EH (cell line): Measurements from ENCODE around the gene RPL29.

ENCODE experiments used
- DNase-seq: peaks from one replicate; pipeline ENCODE4 v3.0.0-alpha.2; 2015; ENCODE audit warnings: low read depth

Gene RPL29

GRCh38 chr3:52025453-52025852 lies 29.8 kb upstream of the RPL29 start:
- no peak for DNase-seq

DNA sequence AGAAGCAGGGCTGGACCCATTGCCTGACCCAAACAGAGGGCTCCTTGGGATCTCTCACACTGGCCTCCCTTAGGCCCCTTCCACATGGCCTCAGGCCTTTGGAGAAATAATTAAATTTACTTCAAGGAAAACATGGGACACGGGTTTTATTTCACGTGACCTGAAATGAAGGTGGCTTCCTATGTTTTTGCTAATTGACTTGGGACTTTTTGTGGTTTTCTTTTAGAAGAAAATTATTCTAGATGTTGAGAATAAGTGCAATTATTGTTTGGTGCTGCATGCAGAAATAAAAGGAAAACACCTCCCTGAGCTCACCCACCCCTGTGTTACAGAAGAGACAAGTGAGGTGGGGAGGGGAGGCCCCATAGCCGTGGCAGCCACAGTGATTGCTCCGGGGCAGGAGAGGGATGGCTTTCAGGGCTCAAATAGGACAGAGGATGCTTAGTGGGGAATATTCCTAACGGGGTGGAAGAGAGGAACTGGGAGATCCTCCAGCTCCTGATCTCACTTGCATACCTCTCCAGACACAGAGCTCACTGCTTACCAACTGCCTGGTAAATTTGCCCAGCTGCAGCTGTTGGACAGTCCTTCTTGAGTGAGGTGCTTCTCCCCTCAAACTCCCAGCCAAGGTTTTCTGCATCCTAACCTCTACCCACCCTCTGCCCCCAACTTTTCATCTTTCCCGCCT lies 29.2 kb upstream of the RPL29 start:
- DNase-seq: no peak

- DNase-seq: no peak
Measured at GRCh38 chr3:52023860-52024764, 28.4 kb upstream of the RPL29 start.

DNA sequence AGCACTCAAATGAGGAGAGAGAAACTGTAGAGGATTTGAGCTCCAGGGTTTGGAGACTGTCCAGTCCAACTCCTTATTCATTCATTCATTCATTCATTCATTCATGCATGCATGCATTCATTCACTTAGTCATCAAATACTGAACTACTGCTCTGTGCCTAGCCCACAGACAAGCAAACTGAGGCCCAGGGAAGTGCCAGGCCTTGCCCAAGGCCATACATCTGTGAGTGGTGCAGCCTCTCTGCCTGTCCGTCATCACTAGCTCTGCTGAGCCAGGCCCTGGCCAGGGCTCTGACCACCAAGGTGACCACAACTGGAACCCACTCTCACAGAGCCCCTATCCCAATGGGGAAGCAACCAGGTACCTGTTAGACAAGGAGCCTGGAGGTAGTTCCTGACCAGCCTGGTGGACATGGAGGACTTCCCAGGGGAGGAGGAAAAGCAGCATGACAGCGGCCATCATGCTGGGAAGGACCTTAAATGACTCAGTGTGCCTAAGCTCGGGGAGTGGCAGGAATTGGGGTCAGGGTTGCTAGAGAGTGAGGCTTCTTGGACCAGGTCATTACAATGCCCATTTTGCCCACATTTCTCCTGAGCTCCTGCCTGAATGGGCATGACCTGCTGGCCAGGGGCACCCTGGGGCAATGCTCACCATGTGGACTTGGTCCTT lies 27.5 kb upstream of the RPL29 start:
- DNase-seq: no peak

- peak; percentile 75 for DNase-seq
Measured at GRCh38 chr3:52022323-52023100, 26.8 kb upstream of the RPL29 start.

GRCh38 chr3:52021489-52022268 lies 26.0 kb upstream of the RPL29 start:
- DNase-seq: peak; percentile 23

GRCh38 chr3:52020796-52021195 lies 25.1 kb upstream of the RPL29 start:
- DNase-seq: no peak

- peak; percentile 19 for DNase-seq
Measured at GRCh38 chr3:52019352-52020080, 23.8 kb upstream of the RPL29 start.

GRCh38 chr3:52018319-52019000 lies 22.8 kb upstream of the RPL29 start:
- no peak for DNase-seq

- no peak for DNase-seq
Measured at GRCh38 chr3:52017586-52017985, 21.9 kb upstream of the RPL29 start.

GRCh38 chr3:52015438-52016228 lies 19.9 kb upstream of the RPL29 start:
- no peak for DNase-seq

DNA sequence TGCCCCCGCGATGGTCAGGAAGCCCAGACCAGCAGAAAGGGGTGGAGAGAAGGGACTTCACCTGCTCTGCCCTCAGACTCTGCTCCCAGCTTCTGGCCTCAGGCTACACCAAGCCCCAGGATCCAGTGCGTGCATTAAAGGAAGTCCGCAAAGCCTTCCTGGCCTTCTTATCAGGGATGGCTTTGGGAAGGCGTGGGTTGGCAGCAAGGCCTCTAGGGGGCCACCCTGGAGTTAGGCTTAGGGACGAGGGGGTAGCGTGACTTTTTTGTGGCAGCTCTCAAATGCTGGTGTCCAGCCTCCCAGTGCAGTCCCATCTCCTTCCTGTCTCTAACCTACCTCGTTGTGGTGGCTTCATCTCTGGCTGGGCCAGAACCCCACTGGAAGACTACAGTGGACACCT lies 18.9 kb upstream of the RPL29 start:
- DNase-seq: peak; percentile 42

GRCh38 chr3:52013802-52014598 lies 18.3 kb upstream of the RPL29 start:
- DNase-seq: no peak

DNA sequence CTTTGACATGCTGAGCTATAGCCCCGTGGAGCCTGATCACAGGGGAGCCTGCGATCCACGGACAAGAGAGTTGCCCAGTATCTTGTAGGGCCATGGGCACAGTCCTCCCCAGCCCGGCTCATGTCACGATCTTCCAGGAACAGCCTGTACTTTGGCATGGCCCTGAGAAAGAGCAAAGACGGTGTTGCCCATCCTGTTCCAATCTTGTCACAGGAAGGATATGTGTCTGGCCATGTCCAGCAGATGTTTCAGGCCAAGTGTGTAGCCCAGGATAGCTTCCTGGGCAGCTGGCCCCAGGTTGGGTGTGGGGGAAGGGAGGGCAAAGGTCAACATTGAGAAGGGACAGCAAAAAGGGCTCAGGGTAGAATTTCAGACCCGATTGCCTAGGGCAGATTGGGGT lies 17.0 kb upstream of the RPL29 start:
- DNase-seq: no peak

DNA sequence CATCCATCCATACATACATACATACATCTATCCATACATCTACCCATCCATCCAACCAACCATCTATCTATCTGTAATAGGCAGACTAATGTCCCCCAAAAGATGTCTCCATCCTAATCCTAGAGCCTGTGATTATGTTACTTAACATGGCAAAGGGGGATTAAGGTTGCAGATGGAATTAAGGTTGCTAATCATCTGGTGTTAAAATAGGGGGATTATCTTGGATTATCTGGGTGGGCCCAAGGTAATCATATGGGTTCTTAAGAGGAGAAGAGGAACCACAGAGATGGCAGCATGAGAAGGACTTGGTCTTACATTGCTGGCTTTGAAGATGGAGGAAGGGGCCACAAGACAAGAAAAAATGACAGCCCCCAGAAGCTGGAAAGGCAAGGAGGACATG lies 14.7 kb upstream of the RPL29 start:
- no peak for DNase-seq

DNA sequence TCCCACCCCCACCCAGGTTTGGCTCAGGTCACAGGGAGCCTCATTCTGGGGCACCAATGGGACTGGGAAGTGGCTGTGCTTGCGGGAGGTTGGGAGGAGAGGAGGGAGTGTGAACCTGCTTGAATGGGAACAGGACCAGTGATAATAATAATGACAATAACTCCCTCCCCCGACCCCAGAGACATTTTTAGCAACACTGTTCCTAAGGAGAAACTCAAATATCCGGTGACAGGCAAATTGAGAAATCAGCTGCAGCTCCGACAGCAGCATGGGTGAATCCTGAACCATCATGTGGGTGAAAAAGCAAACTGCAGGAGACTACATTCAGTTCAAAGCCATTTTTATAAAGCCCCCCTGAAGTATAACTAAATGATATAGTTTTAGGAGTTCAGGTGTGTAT lies 11.6 kb upstream of the RPL29 start:
- no peak for DNase-seq

DNA sequence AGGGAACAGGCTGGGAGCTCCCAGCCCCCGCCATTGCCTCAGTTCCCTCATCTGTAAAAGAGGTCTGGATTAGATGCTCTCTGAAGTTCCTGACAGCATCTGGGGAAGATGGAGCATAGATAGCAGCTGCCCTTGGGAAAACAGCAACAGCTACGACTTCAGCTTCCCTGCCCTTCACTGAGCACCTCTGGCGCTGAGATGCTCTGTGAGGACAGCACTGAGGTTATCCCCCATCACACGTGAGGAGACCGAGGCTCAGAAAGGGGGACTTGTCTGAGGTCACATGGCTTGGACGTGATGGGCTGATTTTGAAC lies 11.1 kb upstream of the RPL29 start:
- DNase-seq: no peak

DNA sequence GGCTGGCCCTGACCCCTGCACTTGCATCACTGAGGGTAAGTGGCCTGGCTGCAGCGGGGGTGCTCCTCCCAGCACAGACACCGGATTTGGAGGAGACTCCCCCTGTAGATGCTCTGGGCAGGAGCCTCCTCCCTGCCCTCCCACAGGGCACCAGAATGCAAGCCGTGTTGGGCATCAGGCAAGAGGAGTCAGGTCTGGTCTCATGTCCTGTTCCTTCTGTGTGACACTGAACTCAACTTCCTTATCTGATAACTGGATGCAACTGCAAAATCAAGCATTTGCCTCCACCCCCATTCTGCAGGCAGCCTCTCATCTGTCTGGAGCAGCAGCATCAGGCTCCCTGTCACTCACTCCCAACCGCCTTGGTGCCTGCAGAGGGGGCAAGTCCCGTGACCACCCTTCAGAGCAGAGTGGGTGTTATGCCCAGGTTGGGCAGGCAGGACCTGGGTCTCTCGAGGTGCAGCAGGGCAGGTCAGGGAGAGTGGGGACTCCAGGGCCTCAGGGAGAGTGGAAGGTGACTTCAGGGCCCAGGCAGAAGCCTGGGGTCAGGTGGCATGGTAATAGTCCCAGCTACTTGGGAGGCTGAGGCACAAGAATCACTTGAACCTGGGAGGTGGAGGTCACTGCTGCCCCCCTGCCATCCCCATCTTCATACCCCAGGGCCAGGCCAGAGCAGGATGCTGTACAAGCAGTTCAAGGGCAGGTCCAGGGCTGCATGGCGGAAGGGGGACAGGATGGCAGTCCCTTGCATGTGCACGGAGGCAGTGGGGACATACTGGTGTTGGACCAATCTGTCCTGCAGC lies 10.5 kb upstream of the RPL29 start:
- peak; percentile 33 for DNase-seq
